GM12872 (cell line): ENCODE measurements around the gene SNX30.

ENCODE experiments used
- CTCF ChIP-seq: IDR thresholded peaks from 3 replicates; pipeline ENCODE4 v1.5.1; 2011; ENCODE audit warnings: low read depth, mild to moderate bottlenecking, low read length, moderate library complexity; ENCODE audit not compliant: insufficient read depth

Gene SNX30

DNA sequence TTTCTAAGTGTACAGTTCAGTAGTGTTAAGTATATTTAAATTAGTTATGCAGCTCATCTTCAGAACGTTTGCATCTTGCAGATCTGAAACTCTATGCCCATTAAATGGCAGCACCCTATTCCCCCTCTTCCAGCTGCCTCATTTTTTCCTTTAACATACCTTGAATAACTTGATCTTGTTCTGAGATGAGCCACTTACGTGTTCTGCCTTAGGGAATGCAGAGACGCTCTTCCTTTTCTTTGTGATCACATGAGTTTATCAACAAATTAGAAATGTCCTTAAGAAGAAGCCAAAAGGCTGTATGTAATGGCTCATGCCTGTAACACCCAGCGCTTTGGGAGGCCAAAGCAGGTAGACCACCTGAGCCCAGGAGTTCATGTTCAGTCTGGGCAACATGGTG is 82.5 kb downstream of the SNX30 start:
- TF ChIP-seq CTCF: no peak

DNA sequence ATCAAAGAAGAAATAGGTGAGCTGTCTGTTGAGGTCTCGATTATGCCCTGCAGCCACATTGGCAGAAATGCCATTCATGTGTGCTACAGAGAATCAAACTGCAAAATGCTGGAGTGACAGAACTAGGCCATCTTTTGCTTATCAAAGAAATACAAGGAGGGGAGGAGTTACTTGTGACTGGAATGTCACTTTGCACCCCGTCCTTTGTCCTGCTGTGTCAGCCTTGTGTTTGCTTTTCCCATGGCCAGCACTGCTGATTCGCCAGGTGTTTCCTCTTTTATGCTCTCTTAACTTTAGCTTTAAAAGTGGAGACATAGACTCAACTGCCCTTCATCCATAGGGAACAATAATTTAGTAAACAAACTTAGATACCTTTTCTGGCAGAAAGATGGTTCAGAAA is 85.8 kb downstream of the SNX30 start:
- TF ChIP-seq CTCF: no peak

DNA sequence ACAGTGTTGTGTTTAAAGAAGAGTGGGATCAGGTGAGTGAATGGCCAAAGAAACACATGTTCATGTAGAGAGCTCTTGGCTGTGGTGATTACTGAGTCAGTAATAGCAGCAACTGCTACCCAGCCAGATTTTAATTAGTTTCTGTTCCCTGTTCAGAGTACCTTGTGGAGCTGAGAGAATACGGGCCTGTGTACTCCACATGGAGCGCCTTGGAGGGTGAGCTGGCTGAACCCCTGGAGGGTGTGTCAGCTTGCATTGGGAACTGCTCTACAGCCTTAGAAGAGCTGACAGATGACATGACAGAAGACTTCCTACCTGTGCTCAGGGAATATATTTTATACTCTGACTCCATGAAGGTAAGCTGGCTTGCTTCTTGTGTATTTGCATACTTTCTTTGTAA is 87.8 kb downstream of the SNX30 start:
- TF ChIP-seq CTCF: no peak

DNA sequence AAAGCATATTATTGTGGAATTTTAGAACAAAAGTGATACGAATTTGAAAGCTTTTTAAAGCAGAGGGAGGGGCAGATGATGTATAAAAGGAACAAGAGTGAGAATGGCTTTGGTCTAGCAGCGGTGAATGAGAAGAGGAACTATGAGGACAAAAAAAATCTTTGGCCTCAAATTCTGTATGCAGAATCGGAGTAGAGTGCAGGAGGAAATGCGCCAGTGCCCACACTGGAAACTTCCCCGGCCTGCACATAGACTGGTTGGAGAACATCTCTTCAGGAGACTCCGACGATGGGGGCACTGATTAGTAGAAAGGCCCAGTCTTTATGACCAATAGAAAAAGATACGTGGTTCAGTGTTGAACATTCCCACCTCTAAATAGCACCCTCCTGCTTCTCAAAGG is 88.8 kb downstream of the SNX30 start:
- TF ChIP-seq CTCF: no peak

- TF ChIP-seq CTCF: no peak
These were observed 90.7 kb downstream of the SNX30 start for GRCh38 chr9:112841261-112841660.

GRCh38 chr9:112842555-112842954 is 92.0 kb downstream of the SNX30 start:
- TF ChIP-seq CTCF: no peak

GRCh38 chr9:112844771-112845542 is 94.4 kb downstream of the SNX30 start:
- TF ChIP-seq CTCF: peak; percentile 92
